Measurements from ENCODE around the gene IRAK1BP1.
"Not testable (repeated sequence)": the region's sequence is repeated elsewhere in the genome, so short reads cannot be mapped to it uniquely, and the experiment has no call there.

Gene IRAK1BP1

DNA sequence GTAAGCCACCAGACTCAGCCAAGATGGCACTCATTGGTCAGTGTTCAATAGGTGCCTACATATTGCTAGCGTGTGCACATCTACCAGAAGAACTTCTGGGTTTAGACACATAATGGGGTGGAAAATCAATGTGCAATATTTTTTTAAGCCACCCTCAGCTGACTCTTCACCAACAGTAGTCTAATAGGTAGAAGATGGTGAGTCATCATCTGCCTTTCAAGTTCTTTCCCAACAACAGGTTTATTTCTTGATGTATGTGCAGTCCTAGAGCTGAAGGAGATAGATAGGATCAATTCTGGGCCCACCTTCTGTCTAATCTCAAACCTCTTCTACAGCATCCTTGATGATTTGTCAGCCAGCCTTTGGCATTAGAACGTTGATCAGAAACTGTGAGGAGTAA is 41.3 kb downstream of the IRAK1BP1 start:
- DNase-seq, result no peak

DNA sequence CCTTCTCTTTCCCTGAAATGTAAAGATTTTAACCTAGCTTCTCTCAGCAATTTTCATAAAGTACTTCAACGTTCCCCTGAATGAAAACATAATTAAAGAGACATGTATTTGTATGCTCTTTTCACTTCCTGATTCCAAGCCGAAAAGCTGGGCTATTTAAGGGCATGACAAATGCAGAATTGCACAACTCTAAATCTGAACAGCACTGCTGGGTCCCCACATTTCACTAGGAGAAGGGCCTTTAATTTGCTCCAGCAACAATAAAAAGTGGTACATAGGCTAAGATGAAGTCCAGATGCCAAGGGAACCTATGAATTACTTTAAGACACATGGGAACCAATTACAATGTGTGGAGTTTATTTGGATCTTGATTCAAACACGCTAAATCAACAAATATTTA is 42.0 kb downstream of the IRAK1BP1 start:
- DNase-seq, result no peak

DNA sequence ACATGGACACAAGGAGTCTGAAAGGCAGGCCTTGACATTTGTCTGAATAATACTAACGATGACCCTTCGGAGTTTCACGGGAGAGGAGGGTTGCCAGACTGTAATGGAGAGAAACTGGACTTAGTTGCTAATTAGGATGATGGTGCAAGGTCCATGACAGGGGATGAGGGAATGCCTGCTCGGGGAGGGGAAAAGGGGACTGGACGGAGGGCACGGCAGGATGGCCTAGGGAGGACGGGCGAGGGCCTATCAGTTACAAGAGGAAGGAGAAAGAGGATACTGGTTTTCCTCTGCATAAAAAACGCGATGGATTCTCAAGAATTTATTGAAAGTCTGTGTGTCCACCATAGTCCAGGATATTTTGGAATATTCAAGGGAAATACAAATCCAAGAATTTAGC is 42.7 kb downstream of the IRAK1BP1 start:
- DNase-seq, result no peak

DNA sequence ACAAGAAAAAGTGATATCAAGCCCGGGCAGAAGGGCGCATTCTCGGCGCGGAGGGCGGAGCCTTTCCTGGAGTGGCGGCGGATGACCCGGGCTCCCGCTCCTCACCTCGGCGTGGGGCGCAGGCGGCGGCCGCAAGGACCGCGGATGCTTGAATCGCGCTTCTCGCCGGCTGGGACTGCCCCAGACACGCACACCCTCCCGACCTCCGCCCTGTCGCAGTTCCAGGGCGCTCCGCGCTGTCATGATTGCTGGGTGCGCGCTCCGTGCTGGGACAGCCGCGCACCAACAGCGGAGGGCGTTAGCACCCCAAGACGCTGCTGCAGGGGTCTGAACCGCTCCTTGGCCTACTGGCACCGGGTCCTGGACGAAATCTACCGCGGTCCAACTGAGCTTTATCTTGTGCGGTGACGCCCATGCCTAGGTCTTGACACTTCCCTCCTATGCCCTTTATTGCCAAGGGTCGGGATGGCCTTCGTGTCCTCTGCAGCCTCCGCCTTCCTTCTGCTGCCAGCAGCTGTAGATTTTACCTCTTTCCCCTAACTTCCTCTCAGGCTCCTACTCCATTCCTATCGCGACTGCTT is 43.3 kb downstream of the IRAK1BP1 start:
- DNase-seq, result no peak

DNA sequence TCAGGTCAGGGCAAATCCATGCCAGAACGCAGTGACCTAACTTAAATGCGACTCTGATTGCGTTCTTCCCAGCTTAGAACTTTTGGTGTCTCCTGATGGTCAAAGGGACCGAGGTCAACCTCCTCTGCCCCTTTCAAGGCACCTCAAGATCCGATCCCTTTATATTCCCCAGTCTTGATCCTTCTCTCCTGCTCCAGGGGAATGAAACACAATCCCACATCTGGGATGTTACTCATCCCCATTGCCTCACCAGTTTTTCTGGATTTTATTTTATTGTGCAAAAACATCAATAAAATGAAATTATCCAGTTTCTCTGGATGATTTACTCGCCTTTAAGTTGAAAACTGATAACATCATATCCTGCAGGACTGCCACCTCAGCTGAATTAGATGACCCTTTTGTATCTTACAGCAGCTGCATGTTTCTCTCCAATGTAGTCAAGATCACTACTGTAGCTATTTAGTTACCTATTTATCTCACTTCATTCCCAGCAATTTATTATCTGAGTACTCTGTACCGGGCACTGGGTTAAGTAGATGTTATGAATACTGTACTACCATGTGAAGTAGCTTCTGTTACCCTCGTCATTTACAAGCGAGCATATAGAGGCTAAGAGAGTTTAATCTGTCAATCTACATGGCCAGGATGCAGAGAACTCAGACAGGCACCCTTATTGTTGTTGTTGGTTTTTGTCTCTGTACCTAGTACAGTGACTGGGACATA is 44.0 kb downstream of the IRAK1BP1 start:
- DNase-seq, result no peak

DNA sequence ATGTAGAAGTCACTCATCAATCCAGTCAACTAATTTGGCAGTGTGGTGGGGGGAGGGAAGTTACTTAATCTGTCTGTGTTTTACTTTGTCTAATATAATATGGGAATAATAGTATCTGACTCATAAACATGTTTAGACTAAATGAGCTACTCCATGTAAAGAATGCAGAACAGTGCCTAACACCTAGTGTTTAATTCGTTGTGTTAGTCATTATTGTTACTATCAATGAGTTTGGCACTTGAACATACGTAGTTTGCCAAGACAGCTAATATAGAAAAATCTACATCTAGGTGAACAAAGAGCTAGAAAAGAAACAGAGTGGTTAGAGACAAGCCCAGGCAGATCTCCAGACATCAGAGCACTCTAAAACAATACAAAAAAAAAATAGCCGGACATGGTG is 49.1 kb downstream of the IRAK1BP1 start:
- no peak for DNase-seq

DNA sequence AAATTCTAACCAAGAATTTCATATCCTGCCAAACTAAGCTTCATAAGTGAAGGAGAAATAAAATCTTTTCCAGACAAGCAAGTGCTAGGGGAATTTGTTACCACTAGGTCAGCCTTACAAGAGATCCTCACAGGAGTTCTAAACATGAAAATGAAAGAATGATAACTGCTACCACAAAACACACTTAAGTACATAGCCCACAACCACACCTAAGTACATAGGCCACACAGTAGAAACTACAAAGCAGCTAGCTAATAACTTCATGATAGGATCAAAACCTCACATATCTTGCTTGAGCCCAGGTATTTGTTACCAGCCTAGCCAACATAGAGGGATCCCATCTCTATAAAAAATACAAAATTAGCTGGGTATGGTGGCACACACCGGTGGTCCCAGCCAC is 50.4 kb downstream of the IRAK1BP1 start:
- DNase-seq, result no peak

DNA sequence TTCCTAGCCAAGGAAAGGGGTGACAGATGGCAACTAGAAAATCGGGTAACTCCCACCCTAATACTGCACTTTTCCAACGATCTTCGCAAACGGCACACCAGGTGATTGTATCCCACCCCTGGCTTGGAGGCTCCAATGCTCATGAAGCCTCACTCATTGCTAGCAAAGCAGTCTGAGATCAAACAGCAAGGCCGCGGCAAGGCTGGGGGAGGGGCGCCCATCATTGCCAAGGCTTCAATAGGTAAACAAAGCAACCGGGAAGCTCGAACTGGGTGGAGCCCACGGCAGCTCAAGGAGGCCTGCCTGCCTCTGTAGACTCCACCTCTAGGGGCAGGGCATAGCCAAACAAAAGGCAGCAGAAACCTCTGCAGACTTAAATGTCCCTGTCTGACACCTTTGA is 53.8 kb downstream of the IRAK1BP1 start:
- not testable (repeated sequence) for DNase-seq

DNA sequence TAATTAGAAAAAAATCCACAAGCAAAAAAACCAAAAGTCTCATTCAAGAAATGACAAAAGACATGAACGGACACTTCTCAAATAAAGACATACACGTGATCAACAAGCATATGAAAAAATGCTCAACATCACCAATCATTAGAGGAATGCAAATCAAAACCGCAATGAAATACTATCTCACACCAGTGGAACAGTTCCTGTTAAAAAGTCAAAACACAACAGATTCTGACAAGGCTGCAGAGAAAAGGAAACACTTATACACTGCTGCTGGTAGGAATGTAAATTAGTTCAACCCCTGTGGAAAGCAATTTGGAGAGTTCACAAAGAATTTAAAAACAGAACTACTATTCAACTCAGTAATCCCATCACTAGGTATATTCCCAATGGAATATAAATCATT is 58.0 kb downstream of the IRAK1BP1 start:
- DNase-seq, result no peak

DNA sequence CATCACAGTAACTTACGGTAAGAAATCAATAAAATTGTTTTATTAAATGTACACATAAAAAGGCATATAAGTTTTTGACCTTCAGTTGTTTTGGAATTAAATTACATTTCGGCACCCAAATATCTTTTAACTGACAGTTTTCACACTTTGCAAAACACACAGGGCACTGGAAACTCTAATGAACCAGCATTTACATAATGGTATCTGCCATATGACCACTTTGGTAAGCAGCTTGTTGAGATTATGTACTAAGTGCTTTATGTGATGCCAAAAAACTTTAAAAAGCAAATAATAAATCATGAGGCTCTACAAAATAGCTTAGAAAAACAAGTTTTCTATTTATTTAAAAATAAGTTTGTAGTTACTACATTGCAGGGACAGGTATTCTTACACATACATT is 68.2 kb downstream of the IRAK1BP1 start:
- DNase-seq, result no peak

DNA sequence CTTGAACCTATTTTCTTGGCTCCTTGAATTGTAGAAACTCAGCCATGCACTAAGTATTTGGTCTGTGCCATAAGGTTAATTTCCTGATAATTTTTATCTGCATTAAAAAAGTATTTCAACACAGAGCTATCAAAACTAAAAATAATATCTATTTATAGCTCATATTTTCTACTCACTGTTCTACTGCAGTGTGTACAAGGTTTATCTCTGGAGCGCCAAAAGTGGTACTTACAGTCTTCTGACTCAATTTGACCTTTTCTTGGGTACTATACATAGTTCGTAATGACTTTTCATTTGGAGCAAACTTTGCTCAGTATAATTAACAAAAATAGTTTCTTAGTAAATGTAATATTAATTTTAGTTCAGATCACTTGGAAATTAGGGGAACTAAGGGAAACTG is 69.2 kb downstream of the IRAK1BP1 start:
- DNase-seq, result no peak

DNA sequence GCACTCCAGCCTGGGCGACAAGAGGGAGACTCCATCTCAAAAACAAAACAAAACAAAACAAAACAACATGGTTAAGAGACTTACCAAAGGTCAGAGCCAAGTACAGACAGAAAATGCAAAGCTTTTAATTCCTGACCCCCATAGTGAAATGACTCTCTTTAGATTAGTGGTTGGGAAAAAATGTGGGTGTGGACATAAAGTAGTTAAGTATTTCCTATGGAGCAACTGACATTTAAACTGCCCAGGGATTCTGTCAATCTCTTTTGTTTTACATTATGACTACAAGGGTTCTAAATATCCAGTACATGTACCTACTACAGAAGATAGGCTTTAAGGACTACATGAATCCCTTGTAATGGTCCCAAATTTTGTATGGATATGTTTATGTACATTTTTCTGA is 75.1 kb downstream of the IRAK1BP1 start:
- DNase-seq, result no peak

DNA sequence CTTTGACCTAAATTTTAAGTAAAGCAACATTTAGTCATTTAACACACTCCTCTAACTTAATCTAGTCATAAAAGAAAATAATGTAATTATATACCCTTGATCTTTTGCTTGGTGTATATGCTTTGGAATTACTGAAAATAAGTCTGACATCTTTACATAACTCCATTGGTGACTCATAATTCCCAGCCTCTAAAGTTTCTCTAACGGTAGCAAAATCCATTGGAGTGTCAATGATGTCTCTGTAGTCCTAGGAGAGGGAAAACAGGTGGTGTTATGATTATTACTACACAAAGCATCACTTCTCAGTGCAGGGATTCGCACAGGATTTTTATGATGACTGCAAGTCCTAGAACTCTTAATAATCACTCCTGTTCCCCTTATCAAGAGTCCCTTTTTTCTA is 80.2 kb downstream of the IRAK1BP1 start:
- no peak for DNase-seq

DNA sequence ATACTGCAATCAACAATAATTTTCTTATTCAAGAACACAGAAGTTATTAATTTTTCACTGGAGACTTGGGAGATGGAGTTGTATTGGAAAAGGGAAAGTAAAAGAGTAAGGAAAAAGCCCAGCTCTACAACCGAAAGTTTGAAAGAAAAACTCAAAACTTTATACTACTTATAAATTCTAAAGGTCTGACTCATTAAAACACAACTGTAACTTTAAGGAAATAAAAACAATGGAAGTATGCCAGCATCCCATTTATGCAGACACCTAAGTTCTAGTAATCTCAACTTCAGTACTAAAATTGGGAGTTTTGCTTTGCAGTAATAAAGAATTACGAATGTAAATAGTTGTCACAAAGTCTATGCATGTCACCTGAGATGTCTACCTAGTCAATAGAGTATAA is 80.6 kb downstream of the IRAK1BP1 start:
- DNase-seq, result no peak

DNA sequence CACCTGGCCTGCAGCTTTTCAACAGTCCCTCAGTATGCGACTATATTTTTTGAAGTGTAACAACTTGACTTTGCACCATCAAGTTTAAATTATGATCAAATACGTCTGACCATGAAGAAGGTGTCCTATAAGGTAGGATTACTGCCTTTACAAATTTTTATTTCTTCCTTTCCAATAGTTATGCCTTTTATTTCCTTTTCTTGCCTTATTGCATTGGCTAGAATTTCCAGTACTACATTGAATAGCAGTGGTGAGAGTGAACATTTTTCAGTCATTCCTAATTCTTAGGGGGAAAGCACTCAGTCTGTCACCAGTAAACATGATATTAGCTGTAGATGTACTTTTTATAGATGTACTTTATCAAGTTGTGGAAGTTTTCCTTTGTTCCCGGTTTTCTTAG is 81.4 kb downstream of the IRAK1BP1 start:
- DNase-seq, result no peak

DNA sequence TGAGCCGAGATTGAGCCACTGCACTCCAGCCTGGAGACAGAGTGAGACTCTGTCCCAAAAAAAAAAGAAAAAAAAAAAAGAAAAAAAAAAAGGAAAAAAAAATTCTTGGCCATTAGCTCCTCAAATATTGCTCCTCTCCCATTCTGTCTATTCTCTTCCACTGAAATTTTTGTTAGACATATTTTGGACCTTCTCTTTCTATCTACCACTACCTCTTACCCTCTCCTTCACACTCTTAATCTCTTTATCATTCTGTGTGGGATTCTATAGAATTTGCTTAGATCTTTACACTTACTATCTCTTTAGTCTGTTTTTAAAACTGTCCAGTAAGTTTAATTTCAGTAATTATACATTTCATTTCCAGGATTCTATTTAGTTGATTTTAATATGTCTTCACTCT is 85.0 kb downstream of the IRAK1BP1 start:
- DNase-seq, result no peak
